ENCODE measurements around the gene MRPS31. TPM values are rescaled to one million over a fixed set of nuclear protein-coding genes. Genes with fewer than 3 reads are reported as not detected.
"Not testable (repeated sequence)": the region's sequence is repeated elsewhere in the genome, so short reads cannot be mapped to it uniquely, and the experiment has no call there.

Gene MRPS31
- total RNA-seq, 1 donor from 2014 or later: 22.2 TPM

DNA sequence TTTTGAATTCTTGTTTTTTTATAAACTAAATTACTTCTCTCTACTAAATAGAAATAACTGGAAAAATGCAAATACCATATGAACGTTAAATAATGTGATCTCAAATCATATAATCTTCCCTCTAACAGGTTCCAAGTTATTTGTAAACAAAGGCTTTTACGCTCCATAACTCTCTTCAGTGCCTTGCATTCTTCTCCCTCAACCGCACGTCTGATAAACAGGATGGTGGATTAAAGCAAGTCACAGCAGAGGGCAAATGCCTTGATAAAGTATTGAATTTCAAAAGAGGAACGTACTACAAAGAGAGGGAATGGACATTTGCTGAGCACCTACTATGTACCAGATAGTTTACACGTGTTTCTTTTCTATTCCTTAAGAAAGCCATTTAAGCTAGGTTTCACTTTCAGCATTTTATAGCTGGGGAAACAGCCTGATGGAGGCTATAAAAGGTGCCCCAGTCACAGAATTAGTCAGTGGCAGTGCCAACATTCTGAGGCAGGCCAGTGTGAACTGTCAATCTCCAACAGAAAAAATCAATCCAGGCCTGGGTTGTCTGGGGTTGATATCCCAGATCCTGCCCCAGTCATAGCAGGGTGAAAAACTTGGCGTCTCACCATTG lies 15.8 kb downstream of the MRPS31 start:
- H3K4me3 ChIP-seq: no peak overlapping the region
- no peak overlapping the region for H3K27ac ChIP-seq
- H3K9me3 ChIP-seq: no peaks in the 10 kb centered on the region
- no peaks in the 10 kb centered on the region for H3K27me3 ChIP-seq (ENCODE audit: low read depth)
- intact Hi-C loops (cut with DNase I): no loop called here
- no peaks in the 10 kb centered on the region for H3K4me1 ChIP-seq
- DNase-seq (no peak), ATAC-seq (no peak)
- TF ChIP-seq, protein P1, sequence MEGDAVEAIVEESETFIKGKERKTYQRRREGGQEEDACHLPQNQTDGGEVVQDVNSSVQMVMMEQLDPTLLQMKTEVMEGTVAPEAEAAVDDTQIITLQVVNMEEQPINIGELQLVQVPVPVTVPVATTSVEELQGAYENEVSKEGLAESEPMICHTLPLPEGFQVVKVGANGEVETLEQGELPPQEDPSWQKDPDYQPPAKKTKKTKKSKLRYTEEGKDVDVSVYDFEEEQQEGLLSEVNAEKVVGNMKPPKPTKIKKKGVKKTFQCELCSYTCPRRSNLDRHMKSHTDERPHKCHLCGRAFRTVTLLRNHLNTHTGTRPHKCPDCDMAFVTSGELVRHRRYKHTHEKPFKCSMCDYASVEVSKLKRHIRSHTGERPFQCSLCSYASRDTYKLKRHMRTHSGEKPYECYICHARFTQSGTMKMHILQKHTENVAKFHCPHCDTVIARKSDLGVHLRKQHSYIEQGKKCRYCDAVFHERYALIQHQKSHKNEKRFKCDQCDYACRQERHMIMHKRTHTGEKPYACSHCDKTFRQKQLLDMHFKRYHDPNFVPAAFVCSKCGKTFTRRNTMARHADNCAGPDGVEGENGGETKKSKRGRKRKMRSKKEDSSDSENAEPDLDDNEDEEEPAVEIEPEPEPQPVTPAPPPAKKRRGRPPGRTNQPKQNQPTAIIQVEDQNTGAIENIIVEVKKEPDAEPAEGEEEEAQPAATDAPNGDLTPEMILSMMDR (IDR thresholded peaks at IDR 0.05): no peak
- H3K36me3 ChIP-seq: peaks cover 80% of the 10 kb centered on the region

DNA sequence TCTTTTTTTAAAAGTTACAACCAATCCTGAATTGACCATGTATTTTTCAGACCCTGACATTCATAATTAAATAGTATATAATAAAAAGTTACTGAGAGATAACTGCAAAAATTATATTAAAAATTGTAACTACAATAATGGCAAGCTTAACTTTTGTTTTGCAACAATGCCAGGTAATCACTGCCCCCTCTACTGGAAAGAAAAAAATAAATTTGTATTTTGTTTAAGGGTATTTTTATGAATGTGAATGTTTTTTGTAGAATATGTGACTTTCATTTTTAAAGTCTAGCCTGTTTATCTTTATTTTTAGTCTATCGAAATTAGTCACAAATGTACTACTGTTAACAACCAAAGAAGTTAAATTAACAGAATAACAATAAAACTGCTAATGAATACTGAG lies 21.7 kb downstream of the MRPS31 start:
- peaks cover 63% of the 10 kb centered on the region for H3K36me3 ChIP-seq
- no peaks in the 10 kb centered on the region for H3K9me3 ChIP-seq
- no peak overlapping the region for H3K4me3 ChIP-seq
- intact Hi-C loops (cut with DNase I): no loop called here
- H3K4me1 ChIP-seq: no peaks in the 10 kb centered on the region
- ATAC-seq: no peak
- TF ChIP-seq, protein P1 (IDR thresholded peaks at IDR 0.05): no peak
- no peaks in the 10 kb centered on the region for H3K27me3 ChIP-seq (ENCODE audit: low read depth)
- no peak overlapping the region for H3K27ac ChIP-seq
- DNase-seq: no peak

GRCh38 chr13:40735232-40735548 lies 35.8 kb downstream of the MRPS31 start:
- DNase-seq; H3K27ac ChIP-seq; intact Hi-C loops (cut with DNase I); H3K9me3 ChIP-seq; H3K27me3 ChIP-seq (ENCODE audit: low read depth); ATAC-seq; H3K4me3 ChIP-seq; H3K36me3 ChIP-seq; H3K4me1 ChIP-seq: not testable (repeated sequence)

- H3K9me3 ChIP-seq; ATAC-seq; DNase-seq; H3K4me1 ChIP-seq; H3K4me3 ChIP-seq; H3K27ac ChIP-seq; H3K36me3 ChIP-seq; intact Hi-C loops (cut with DNase I); H3K27me3 ChIP-seq (ENCODE audit: low read depth): not testable (repeated sequence)
Observed at GRCh38 chr13:40734536-40735231, 36.3 kb downstream of the MRPS31 start.

GRCh38 chr13:40732658-40733057 lies 38.3 kb downstream of the MRPS31 start:
- TF ChIP-seq, protein P1 (IDR thresholded peaks at IDR 0.05): no peak
- H3K36me3 ChIP-seq: peaks cover 25% of the 10 kb centered on the region
- no peaks in the 10 kb centered on the region for H3K9me3 ChIP-seq
- DNase-seq (no peak), ATAC-seq (no peak)
- no peak overlapping the region for H3K27ac ChIP-seq
- H3K4me1 ChIP-seq: no peaks in the 10 kb centered on the region
- H3K27me3 ChIP-seq (ENCODE audit: low read depth): no peaks in the 10 kb centered on the region
- intact Hi-C loops (cut with DNase I): no loop called here
- H3K4me3 ChIP-seq: no peak overlapping the region

DNA sequence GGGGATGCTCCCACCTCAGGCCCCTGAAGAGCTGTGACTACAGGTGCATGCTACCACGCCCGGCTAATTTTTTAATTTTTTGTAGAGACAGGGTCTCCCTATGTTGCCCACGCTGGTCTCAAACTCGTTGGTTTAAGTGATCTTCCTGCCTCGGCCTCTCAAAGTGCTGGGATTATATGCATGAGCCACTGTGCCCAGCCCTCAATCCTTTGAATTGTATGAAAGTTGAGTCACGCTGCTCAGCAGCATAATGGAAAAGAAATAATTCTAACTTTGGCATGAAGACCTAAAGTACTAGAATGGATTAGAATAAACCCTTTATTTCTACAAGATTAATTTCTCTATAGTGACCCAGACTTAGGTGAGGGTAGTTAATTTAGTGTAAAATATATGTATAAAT lies 42.4 kb downstream of the MRPS31 start:
- no peak overlapping the region for H3K27ac ChIP-seq
- ATAC-seq (no peak), DNase-seq (no peak)
- peaks cover 39% of the 10 kb centered on the region for H3K36me3 ChIP-seq
- H3K4me1 ChIP-seq: no peaks in the 10 kb centered on the region
- intact Hi-C loops (cut with DNase I): no loop called here
- no peaks in the 10 kb centered on the region for H3K9me3 ChIP-seq
- no peaks in the 10 kb centered on the region for H3K27me3 ChIP-seq (ENCODE audit: low read depth)
- H3K4me3 ChIP-seq: no peak overlapping the region
- TF ChIP-seq, protein P1 (IDR thresholded peaks at IDR 0.05): no peak

GRCh38 chr13:40714433-40714832 lies 56.6 kb downstream of the MRPS31 start:
- H3K4me3 ChIP-seq; H3K27me3 ChIP-seq (ENCODE audit: low read depth); intact Hi-C loops (cut with DNase I); DNase-seq; ATAC-seq; H3K27ac ChIP-seq; H3K4me1 ChIP-seq: not testable (repeated sequence)
- Histone ChIP-seq H3K36me3 (peaks cover 15% of the 10 kb centered on the region), H3K9me3 (peaks cover 22% of the 10 kb centered on the region)

All from lower lobe of right lung (tissue), 2 donors.